GM18873 (cell line): Measurements from ENCODE around the gene CCDC88B.

Experiments used
- ATAC-seq: cut with Tn5 transposase; IDR thresholded peaks from one replicate; pipeline ENCODE4 v1.9.1; 2021; ENCODE audit warnings: mild to moderate bottlenecking, moderate library complexity, moderate number of reproducible peaks; ENCODE audit not compliant: unreplicated experiment, low FRiP score

CCDC88B gene

GRCh38 chr11:64341851-64342791 lies 2.1 kb downstream of the CCDC88B start:
- no peak for ATAC-seq

- ATAC-seq: no peak
Measured at GRCh38 chr11:64342869-64343745, 3.1 kb downstream of the CCDC88B start.

- ATAC-seq: no peak
Measured at GRCh38 chr11:64343767-64344559, 4.0 kb downstream of the CCDC88B start.

GRCh38 chr11:64344787-64345186 lies 4.8 kb downstream of the CCDC88B start:
- no peak for ATAC-seq

GRCh38 chr11:64347193-64347867 lies 7.3 kb downstream of the CCDC88B start:
- no peak for ATAC-seq

GRCh38 chr11:64348383-64349024 lies 8.5 kb downstream of the CCDC88B start:
- no peak for ATAC-seq

- ATAC-seq: no peak
Measured at GRCh38 chr11:64349025-64349387, 9.0 kb downstream of the CCDC88B start.

- ATAC-seq: no peak
Measured at GRCh38 chr11:64349404-64349803, 9.4 kb downstream of the CCDC88B start.

GRCh38 chr11:64351136-64351631 lies 11.2 kb downstream of the CCDC88B start:
- no peak for ATAC-seq

- no peak for ATAC-seq
Measured at GRCh38 chr11:64352099-64352994, 12.3 kb downstream of the CCDC88B start.

GRCh38 chr11:64352995-64353714 lies 13.2 kb downstream of the CCDC88B start:
- no peak for ATAC-seq

GRCh38 chr11:64353715-64354506 lies 13.9 kb downstream of the CCDC88B start:
- no peak for ATAC-seq

GRCh38 chr11:64355078-64355940 lies 15.3 kb downstream of the CCDC88B start:
- ATAC-seq: no peak

GRCh38 chr11:64356498-64357411 lies 16.8 kb downstream of the CCDC88B start:
- ATAC-seq: no peak

- no peak for ATAC-seq
Measured at GRCh38 chr11:64357446-64357845, 17.4 kb downstream of the CCDC88B start.
